GM19468 (cell line): ENCODE data around the gene VNN1.
"Not testable (repeated sequence)": the region's sequence is repeated elsewhere in the genome, so short reads cannot be mapped to it uniquely, and the experiment has no call there.

Experiments
- ATAC-seq: cut with Tn5 transposase; IDR thresholded peaks from one replicate; pipeline ENCODE4 v1.9.1; 2021; ENCODE audit warnings: mild to moderate bottlenecking, moderate library complexity, moderate number of reproducible peaks; ENCODE audit not compliant: unreplicated experiment; ENCODE audit errors: extremely low read depth

Gene VNN1

DNA sequence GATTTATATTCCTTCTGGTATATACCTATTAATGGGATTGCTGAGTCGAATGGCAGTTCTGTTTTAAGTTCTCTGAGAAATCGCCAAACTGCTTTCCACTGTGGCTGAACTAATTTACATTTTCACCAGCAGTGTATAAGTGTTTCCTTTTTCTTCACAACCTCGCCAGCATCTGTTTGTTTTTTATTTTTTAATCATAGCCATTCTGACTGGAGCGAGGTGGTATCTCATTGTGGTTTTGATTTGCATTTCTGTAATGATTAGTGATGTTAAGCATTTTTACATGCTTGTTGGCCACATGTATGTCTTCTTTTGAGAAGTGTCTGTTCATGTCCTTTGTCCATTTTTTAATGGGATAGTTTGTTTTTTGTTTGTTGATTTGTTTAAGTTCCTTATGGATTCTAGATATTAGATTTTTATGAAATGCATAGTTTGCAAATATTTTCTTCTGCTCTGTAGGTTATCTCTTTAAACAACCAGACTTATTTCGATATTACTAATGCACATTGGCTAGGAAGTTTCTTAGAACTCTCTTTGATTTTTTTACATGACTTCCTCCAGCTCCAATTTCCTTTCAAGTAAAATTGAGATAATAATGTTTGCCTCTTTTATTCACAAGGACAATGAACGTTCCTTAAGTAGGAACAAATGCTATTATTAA lies 12.2 kb upstream of the VNN1 start:
- no peak for ATAC-seq

DNA sequence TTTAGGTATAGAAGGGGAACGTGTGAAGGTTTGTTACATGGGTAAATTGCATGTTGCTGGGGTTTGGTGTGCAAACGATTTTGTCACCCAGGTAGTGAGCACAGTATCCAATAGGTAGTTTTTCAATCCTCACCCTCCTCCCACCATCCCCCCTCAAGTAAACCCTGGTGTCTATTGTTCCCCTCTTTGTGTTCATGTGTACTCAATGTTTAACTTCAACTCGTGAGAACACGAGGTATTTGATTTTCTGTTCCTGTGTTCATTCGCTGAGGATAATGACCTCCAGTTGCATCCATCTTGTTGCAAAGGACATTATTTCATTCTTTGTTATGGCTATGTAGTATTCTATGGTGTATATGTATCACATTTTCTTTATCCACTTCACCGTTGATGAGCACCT lies 11.6 kb upstream of the VNN1 start:
- ATAC-seq = no peak

DNA sequence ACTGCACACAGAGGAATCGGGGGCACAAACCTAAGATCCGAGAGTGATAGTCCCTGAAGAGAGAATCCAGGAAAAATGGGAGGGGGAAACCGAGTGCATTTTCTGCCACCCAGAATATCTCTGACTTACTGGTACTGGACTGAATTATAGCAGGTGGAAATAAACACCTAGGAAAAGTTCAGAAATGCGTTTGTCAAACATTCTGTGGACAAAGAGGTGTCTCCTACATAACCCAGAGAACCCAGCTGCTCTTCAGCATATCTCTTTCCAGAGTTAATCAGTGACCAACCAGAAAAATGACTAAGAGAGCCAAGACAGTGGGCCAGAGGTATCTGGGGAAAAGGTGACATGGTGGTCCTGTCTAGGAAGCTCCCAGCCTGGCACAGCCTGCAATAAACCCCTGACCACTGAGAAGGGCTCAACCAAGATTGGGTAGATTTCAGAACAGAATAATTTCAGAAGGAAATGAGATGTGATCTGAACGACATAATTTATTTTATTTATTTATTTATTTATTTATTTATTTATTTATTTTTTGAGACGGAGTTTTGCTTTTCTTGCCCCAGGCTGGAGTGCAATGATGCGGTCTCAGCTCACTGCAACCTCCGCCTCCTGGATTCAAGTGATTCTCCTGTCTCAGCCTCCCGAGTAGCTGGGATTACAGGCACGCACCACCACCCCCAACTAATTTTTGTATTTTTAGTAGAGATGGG lies 6.0 kb upstream of the VNN1 start:
- no peak for ATAC-seq

DNA sequence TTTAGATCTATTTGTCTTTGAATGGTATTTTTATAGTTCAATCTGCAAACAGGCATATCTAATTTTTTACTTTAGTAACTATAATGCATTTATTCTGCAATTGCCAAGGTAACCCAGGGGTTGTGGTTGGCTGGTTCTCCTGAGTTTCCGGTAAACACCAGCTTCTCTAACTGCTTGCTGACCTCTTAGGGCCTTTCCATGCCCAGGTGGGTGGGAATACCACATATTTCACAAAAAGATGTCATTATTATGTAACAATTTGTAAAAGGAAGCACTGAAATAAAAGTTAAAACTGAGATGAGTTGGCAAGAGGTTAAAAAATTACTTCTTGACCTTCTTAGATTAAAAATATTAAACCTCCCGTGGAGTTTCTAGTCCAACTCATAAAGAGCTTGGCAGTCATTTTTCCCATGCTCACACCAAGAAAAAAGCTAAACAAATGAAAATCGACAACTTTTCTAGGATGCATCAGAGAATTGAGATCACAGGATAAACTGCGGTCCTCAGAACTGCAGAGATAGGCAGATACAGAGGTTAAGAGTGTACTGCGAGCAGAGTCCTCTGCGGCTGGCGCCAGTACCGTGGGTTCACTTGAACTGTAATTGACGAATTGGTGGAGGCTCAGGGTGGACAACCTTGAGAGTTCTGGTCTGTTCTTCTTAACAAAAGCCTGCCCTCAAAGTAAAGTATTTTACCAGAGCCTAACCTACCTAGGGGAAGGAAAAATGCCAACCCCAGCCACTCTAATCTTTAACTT lies 2.2 kb upstream of the VNN1 start:
- ATAC-seq = no peak

DNA sequence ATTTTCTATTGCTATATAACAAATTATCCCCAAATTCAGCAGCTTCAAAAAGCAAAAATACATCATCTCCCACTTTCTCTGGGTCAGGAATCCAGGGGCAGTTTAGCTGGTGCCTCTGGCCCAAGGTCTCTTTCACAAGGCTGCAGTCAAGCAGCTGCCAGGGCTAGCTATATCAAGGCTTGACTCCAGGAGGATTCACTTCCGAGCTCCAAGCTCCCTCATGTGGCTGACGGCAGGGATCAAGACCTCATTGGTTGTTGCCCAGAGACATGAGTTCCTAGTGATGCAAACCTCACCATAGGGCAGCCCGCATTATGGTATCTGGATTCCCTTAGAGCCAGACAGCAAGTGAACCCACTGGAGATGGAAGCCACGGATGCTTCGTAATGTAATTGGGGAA lies 1.3 kb upstream of the VNN1 start:
- ATAC-seq = no peak

DNA sequence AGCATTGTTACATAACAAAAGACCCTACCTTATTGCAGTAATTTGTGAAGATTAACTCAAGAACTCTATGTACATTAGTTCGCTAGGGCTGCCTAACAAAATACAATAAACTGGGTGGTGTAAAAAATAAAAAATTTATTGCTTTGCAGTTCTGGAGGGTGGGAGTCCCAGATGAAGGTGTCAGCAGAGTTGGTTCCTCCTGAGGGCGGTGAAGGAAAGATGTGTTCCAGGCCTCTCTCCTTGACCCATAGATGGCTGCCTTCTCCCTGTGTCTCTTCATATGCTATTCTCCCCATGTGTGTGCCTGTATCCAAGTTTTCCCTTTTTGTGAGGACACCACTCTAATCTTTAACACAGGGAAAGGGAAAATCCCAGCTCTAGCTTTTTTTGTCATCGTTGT lies 305 bp upstream of the VNN1 start:
- ATAC-seq = no peak

DNA sequence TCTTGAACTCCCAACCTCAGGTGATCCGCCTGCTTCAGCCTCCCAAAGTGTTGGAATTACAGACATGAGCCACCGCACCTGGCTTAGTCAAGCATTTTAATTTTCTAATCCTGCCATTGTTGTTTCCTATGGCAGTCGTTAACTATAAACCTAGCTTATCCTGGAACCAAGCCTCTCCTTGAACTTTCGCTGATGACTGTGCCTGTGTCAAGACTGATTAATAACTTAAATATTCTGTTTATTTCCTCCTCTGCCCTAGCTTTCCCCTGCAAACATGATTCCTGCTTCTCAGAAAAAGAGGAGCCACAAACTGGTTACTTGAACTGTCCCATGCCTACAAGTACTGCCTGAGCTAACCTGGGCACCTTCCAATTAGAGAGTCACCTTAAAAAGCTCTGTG lies 1.5 kb downstream of the VNN1 start:
- no peak for ATAC-seq

DNA sequence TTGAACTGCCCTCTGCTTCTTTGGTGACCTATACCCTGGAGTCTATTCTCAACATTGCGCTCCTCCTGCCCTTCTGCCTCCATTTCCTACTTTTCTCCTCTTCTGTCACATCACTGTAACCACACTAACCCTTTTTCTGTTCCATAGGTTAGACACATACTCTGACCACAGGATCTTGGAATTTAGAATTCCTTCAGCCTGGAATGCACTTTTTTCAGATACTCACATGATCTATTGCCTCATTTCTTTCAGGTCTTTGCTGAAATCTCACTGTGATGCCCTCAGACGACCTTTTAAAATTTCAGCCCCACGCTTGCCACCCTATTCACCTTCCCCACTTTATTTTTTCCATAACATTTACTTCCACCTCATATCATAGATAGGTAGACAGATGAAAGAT lies 5.1 kb downstream of the VNN1 start:
- no peak for ATAC-seq

DNA sequence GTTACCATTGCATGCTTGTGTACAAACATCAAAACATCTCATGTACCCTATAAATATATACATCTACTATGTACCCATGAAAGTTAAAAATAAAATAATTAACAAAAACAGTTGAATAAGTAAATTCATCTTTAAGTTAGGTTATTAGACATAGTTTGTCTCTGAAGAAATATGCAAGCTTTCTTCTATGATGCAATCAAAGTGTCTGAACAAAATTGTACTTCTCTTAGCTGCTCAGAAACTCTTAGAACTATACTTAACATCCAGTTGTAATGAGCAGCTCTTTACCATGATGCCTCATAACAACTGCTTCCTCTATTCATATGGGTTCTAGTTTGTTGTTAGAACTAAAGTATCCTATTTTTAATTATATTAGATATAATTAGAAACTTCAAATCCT lies 5.9 kb downstream of the VNN1 start:
- ATAC-seq = no peak

DNA sequence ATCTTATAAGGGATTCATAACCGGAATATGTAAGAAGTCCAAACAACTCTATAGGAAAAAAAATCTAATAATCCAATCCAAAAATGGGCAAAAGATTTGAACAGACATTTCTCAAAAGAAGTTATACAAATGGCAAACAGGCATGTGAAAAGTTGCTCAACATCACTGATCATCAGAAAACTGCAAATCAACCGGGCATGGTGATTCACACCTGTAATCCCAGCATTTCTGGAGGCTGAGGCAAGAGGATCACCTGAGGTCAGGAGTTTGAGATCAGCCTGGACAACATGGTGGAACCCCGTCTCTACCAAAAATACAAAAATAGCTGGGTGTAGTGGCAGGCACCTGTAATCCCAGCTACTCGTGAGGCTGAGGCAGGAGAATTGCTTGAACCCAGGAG lies 7.1 kb downstream of the VNN1 start:
- not testable (repeated sequence) for ATAC-seq

DNA sequence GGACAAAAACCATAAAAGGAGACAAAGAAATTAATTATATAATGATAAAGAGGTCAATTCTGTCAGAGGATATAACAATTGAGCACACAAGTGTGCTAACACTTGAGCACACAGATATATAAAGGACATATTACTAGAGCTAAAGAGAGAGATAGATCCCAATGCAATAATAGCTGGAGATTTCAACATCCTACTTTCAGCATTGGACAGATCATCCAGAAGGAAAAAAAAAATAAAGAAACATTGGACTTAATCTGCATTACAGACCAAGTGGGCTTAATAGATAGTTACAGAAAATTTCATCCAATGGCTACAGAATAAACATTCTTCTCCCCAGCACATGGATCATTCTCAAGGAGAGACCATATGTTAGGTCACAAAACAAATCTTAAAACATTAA lies 9.9 kb downstream of the VNN1 start:
- no peak for ATAC-seq

DNA sequence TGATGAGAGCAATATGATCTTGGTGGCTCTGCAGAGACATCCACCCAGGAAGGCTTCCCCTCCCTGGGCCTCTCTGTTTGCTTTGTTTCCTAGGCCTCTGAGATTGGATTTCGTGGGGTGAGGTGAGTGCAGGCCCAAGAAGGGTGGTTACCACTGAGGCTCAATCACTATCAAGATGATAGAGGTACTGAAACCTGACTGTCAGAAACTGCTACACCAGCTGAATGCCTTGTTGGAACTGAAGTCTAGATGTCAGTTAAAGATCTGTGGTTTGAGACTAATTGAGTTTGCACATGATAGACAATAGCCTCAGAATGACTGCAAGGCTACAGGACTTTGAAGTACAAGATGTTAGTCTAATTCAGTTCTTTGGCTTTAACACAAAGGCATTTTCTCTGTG lies 15.2 kb downstream of the VNN1 start:
- ATAC-seq = peak; percentile 48

DNA sequence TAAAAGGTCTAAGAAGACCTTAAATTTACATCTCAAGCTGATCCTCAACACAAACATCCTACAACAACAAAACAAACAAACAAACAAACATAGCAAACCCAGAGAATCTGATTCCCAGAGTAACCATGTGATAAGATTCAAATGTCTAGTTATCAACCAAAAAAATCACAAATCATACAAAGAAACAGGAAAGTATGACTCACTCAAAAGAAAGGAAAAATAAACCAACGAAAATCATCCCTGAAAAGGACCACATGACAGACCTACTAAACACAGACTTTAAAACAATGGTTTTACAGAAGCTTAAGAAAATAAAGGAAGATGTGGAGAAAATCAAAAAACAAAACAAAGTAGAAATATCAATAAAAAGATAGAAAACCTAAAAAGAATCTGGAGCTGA lies 18.1 kb downstream of the VNN1 start:
- ATAC-seq = no peak

DNA sequence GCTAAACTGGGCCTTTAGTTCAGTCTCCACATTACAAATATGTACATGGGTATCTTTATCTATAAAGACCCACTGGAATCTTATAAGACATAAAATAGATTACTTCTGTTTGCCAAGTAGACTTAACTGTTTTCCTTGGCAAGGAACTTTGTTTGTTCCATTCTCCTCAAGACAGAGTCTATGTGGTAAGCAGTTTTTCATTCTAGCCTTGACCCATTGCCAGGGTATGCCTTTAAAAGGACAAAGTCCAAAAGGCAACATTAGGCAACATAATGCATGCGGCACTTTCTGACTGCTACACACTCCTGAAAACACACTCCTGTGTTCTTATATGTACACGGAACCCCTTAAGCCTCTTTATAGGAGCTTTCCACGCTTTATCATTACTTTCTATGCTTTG lies 20.4 kb downstream of the VNN1 start:
- ATAC-seq = no peak

DNA sequence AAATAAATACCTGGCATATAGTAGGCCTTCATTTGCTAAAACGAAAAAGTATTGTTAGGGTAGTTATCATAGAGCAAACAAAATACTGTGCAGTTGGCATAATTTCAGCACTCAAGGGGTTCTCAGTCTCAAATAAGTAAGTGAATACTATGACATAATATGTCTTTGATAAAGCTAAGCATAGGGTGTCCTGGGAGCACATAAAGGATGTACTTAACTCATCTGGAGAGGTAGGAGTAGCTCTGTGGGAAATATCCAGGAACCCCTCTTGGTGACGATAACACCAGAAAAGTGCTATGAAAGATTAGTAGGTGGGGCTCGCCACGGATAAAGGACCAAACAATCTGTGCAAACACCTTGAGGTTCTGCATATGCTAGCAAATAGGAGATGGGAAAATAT lies 23.2 kb downstream of the VNN1 start:
- no peak for ATAC-seq

DNA sequence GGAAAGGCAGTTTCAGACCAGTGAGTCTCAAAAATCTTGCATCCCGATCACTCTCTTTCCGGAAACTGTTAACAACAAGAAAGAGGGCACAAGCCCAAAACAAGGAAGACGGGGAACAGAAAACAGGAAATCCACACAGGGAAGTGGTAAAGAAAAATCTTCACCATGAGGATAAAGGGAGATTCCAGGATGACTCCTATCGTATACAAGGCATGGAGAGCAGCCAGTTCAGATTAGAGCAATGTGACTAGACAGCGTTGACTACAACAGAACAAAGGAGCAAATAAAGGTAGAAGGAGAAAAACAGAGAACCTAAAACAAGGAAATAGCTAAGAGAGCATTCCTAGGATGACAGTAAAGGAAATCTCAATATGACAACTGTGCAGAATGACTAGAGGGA lies 26.5 kb downstream of the VNN1 start:
- ATAC-seq = no peak

DNA sequence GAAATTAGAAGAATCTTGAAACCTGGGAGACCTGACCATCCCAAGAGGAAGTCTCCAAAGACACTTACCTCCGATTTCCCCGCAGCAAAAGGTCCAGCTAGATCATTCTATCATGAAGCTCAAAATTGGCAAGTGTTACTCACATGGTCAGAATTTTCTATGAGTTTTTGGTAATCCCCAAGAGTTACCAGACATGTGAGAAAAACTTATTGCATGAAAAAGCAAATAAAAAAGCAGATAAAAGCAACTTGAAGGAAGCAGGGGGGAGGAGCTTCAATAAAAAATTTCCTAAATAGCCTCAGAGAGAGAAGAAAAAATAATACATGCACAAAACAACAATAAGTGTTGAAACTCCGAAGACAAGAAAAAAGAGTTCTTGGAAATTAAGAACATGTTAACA lies 27.3 kb downstream of the VNN1 start:
- ATAC-seq = no peak

DNA sequence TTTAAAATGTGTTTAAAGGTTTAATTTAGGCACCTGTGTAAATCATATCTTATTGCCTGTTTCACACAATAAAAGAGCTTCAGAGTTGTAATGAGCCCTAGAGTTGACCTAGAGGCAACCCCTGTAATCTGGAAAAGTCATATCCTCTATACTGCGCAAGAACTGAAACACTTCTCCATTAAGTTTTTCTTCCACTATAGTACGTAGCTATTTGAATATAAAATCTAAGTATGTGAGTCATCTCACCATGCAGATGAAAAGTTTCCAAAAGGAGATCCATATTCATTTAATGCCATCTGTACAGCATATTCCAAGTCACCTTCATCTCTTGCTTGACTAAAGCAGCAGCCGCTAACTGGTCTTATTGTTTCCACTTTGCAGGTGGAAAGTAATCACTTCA lies 28.8 kb downstream of the VNN1 start:
- no peak for ATAC-seq

DNA sequence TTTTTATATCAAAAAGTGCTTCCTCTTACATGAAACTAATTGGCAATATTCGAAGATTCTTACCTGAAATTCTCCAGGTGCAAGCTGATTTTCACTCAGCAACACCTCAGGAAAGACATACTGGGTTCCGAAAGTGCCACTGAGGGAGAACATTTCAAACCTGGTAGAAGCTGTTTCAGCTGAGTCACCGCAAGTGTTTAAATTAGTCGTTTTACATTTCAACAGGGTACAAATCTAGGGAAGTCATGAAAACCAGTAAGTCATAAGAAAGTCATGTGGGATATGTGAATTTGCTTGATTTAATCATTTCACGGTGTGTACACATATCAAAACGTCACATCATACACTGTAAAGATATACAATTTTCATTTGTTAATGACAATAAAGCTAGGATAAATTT lies 29.6 kb downstream of the VNN1 start:
- no peak for ATAC-seq

DNA sequence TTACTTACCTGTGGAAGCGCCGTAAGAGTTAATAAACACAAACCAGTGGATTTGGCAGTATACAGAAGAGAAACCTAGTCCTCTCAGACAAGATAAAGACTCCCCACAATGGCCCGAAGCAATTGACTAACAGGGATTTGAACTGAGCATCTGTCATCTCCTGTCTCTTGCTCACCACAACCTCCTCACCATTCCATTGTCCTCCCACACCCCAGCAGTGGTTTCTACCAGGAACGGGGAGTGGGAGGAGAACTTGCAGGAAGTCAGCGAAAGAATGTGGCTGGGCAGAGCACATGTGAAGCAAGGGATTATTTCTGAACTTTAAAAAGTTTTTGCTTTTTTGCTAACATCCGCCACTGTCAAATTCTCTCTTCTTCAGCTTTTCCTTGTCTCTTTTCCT lies 30.3 kb downstream of the VNN1 start:
- ATAC-seq = no peak

DNA sequence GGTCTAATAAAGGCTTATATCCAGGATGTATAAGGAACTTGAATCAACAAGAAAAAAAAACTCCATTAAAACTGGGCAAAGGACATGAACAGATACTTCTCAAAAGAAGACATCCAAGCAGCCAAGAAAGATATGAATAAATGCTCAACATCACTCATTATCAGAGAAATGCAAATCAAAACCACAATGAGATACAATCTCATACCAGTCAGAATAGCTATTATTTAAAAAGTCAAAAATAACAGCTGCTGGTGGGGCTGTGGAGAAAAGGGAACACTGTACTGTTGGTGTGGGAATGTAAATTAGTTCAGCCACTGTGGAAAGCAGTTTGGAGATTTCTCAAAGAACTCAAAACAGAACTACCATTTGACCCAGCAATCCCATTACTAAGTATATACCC lies 34.8 kb downstream of the VNN1 start:
- peak; percentile 66 for ATAC-seq

DNA sequence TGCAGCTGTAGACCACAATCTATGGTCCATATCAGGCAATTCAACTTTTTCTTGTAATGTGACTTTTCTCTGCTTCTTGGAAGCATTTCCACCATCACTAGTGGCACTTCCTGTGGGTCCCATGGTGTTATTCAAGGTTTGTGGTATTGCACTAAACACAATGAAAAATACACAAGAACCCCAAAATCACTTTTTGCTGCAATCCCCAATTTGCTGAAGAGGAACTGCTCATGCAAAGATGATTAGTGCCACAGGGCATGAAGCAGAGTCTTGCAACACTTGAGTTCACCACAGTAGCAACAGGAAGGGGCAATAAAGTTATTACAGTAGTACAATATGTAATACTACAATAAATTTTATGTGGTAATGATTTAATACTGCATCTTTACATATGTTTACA lies 38.1 kb downstream of the VNN1 start:
- ATAC-seq = no peak
